HCT116 (cell line): Measurements from ENCODE around the gene CLIC3. TPM values are rescaled to one million over a fixed set of nuclear protein-coding genes. Genes with fewer than 3 reads are reported as not detected.

Source experiments
- ATAC-seq: fragments of 200-7000 bp; cut with Tn5 transposase; 2 replicates; pipeline ENCODE4 v1.9.1; 2020; ENCODE audit warnings: mild to moderate bottlenecking, moderate library complexity
- BruUV-seq: library from RNA; stranded (reverse); fragments of 400-500 nt; replicated peaks from 2 replicates; lab custom pipeline; 2021; lab: Mats Ljungman, UMichigan
- CTCF ChIA-PET: fragments of 300-600 bp; sonication (Branson Sonifier 250); formaldehyde crosslinking; loops from one replicate; lab custom pipeline; 2021; ENCODE audit warnings: antibody characterized with exemption; lab: Charles Lee
- POLR2A ChIA-PET: fragments of 300-600, 350-600 bp; sonication (Branson Sonifier 250); formaldehyde crosslinking; loops from one replicate; lab custom pipeline; 2021; ENCODE audit warnings: antibody characterized with exemption; lab: Charles Lee
- RAD21 ChIA-PET, 2 experiments: fragments of 300-600 bp; sonication (Branson Sonifier 250); formaldehyde crosslinking; loops; one replicate each; lab custom pipeline; 2023; ENCODE audit warnings: low total read pairs in 2 of 2; ENCODE audit not compliant: uncharacterized antibody in 2 of 2, unreplicated experiment in 2 of 2, low non-redundant PET in 1 of 2; lab: Charles Lee
- DNase-seq: peaks from one replicate; pipeline ENCODE4 v3.0.0-alpha.2; 2010; ENCODE audit warnings: low read depth, low spot score
- H2AFZ ChIP-seq: fragments of 200-600 bp; shearing (Covaris generic), sonication (generic); 2 replicates; pipeline ENCODE4 v1.6.1; 2017; ENCODE audit warnings: low read depth, mixed run types, mixed read lengths, antibody characterized with exemption, low read length; ENCODE audit not compliant: poor library complexity, severe bottlenecking
- H3K27ac ChIP-seq: 2 replicates; pipeline ENCODE4 v1.5.1; 2012; ENCODE audit warnings: low read depth, low read length
- H3K27me3 ChIP-seq: fragments of 200-600 bp; sonication (generic); 2 replicates; pipeline ENCODE4 v1.6.1; 2016; ENCODE audit warnings: mixed run types, low read length, mixed read lengths; ENCODE audit not compliant: insufficient read depth
- H3K36me3 ChIP-seq, 2 experiments: fragments of 200-500 bp in 1 of 2; fragments of 200-600 bp in 1 of 2; sonication (Bioruptor generic) in 1 of 2; sonication (generic) in 1 of 2; 2 replicates each; pipeline versions ENCODE4 v1.5.1 to v1.6.1; 2014 to 2016; ENCODE audit warnings: low read length in 2 of 2, inconsistent platforms in 1 of 2, mixed read lengths in 1 of 2, mixed run types in 1 of 2; ENCODE audit not compliant: insufficient read depth in 2 of 2, control insufficient read depth in 1 of 2
- H3K4me1 ChIP-seq, 2 experiments: fragments of 200-600 bp in 1 of 2; sonication (generic) in 1 of 2; 2 replicates each; pipeline versions ENCODE4 v1.5.1 to v1.6.1; 2012 to 2017; ENCODE audit warnings: low read length in 2 of 2, inconsistent platforms in 1 of 2, mild to moderate bottlenecking in 1 of 2, mixed read lengths in 1 of 2, mixed run types in 1 of 2, moderate library complexity in 1 of 2; ENCODE audit not compliant: insufficient read depth in 2 of 2, control insufficient read depth in 1 of 2
- H3K4me2 ChIP-seq: fragments of 200-600 bp; sonication (generic); 2 replicates; pipeline ENCODE4 v1.6.1; 2017; ENCODE audit warnings: mixed run types, low read length, mixed read lengths
- H3K4me3 ChIP-seq, 2 experiments: fragments of 200-600 bp in 1 of 2; sonication (generic) in 1 of 2; replicated peaks in 1 of 2; 2 replicates each; pipeline ENCODE4 v1.5.1; 2011 to 2016; ENCODE audit warnings: low read length in 2 of 2, control low read depth in 1 of 2, low read depth in 1 of 2, mild to moderate bottlenecking in 1 of 2, mixed read lengths in 1 of 2, mixed run types in 1 of 2
- H3K79me2 ChIP-seq: fragments of 200-600 bp; sonication (generic); 2 replicates; pipeline ENCODE4 v1.6.1; 2017; ENCODE audit warnings: mild to moderate bottlenecking, mixed run types, low read length, moderate library complexity, mixed read lengths; ENCODE audit not compliant: insufficient read depth
- H3K9ac ChIP-seq: fragments of 200-600 bp; sonication (generic); 2 replicates; pipeline ENCODE4 v1.6.1; 2016; ENCODE audit warnings: low read length, mixed read lengths
- H3K9me2 ChIP-seq: fragments of 200-600 bp; sonication (generic), shearing (Covaris generic); 2 replicates; pipeline ENCODE4 v1.6.1; 2017; ENCODE audit warnings: mixed run types, mild to moderate bottlenecking, moderate library complexity; ENCODE audit not compliant: insufficient read depth
- H3K9me3 ChIP-seq, 2 experiments: fragments of 200-500 bp in 1 of 2; fragments of 200-600 bp in 1 of 2; sonication (Bioruptor generic) in 1 of 2; sonication (generic) in 1 of 2; 2 replicates each; pipeline ENCODE4 v1.6.1; 2014 to 2017; ENCODE audit warnings: low read length in 2 of 2, mixed read lengths in 2 of 2, inconsistent platforms in 1 of 2, low read depth in 1 of 2, mild to moderate bottlenecking in 1 of 2, mixed run types in 1 of 2, moderate library complexity in 1 of 2; ENCODE audit not compliant: control insufficient read depth in 1 of 2, insufficient read depth in 1 of 2
- H4K20me1 ChIP-seq: fragments of 200-600 bp; sonication (generic), shearing (Covaris generic); 2 replicates; pipeline ENCODE4 v1.6.1; 2017; ENCODE audit warnings: mixed run types, mild to moderate bottlenecking, moderate library complexity; ENCODE audit not compliant: insufficient read depth
- CEBPB ChIP-seq: IDR thresholded peaks from 2 replicates; pipeline ENCODE4 v1.6.1; 2012; ENCODE audit warnings: low read depth
- EGR1 ChIP-seq: IDR thresholded peaks from 2 replicates; pipeline ENCODE4 v1.6.1; 2012; ENCODE audit warnings: low read depth
- ELF1 ChIP-seq: IDR thresholded peaks from 2 replicates; pipeline ENCODE4 v1.6.1; 2012; ENCODE audit warnings: low read depth, borderline replicate concordance
- EZH2 ChIP-seq: fragments of 200-600 bp; sonication (generic); IDR thresholded peaks from 2 replicates; pipeline ENCODE4 v1.6.1; 2017; ENCODE audit warnings: antibody characterized with exemption, mixed run types
- JUND ChIP-seq: IDR thresholded peaks from 2 replicates; pipeline ENCODE4 v1.6.1; 2012
- POLR2A ChIP-seq: IDR thresholded peaks from 2 replicates; pipeline ENCODE4 v1.7.0; 2011; ENCODE audit warnings: borderline replicate concordance; ENCODE audit not compliant: insufficient read depth, insufficient read length; ENCODE audit errors: extremely low read depth
- SP1 ChIP-seq: IDR thresholded peaks from 2 replicates; pipeline ENCODE4 v1.6.1; 2012; ENCODE audit warnings: low read depth
- SRF ChIP-seq: IDR thresholded peaks from 2 replicates; pipeline ENCODE4 v1.6.1; 2012; ENCODE audit warnings: low read depth
- YY1 ChIP-seq: IDR thresholded peaks from 2 replicates; pipeline ENCODE4 v1.6.1; 2011; ENCODE audit warnings: low read length, low read depth, moderate library complexity, mild to moderate bottlenecking; ENCODE audit not compliant: insufficient replicate concordance; ENCODE audit errors: extremely low read depth
- intact Hi-C: fragments of 100-400 bp; cut with micrococcal nuclease; formaldehyde crosslinking; loops from 2 replicates; pipeline ENCODE4 v1.10.0; 2022
- total RNA-seq: library from RNA; stranded (reverse); gene quantifications from one replicate; pipeline ENCODE4 v1.2.1, GENCODE V29; 2021; ENCODE audit not compliant: unreplicated experiment
- TF ChIP-seq, protein P1 (sequence below), 3 experiments: fragments of 200-600 bp in 1 of 3; sonication (generic) in 1 of 3; IDR thresholded peaks in 2 of 3; conservative IDR thresholded peaks in 1 of 3; 2 replicates each; pipeline ENCODE4 v1.5.1; 2012 to 2017; ENCODE audit warnings: low read depth in 2 of 3, low read length in 2 of 3, antibody characterized with exemption in 1 of 3, borderline replicate concordance in 1 of 3, control low read depth in 1 of 3, mild to moderate bottlenecking in 1 of 3, mixed read lengths in 1 of 3, mixed run types in 1 of 3, moderate library complexity in 1 of 3; ENCODE audit not compliant: insufficient read depth in 1 of 3
- TF ChIP-seq, protein P2 (sequence below): IDR thresholded peaks from 2 replicates; pipeline ENCODE4 v1.6.1; 2012
- TF ChIP-seq, protein P3 (sequence below): IDR thresholded peaks from 2 replicates; pipeline ENCODE4 v1.6.1; 2011; ENCODE audit warnings: mild to moderate bottlenecking, low read length, moderate library complexity; ENCODE audit not compliant: insufficient replicate concordance; ENCODE audit errors: extremely low read depth

The CLIC3 gene
- total RNA-seq, 1 experiment from 2014 or later: 8.4 TPM

DNA sequence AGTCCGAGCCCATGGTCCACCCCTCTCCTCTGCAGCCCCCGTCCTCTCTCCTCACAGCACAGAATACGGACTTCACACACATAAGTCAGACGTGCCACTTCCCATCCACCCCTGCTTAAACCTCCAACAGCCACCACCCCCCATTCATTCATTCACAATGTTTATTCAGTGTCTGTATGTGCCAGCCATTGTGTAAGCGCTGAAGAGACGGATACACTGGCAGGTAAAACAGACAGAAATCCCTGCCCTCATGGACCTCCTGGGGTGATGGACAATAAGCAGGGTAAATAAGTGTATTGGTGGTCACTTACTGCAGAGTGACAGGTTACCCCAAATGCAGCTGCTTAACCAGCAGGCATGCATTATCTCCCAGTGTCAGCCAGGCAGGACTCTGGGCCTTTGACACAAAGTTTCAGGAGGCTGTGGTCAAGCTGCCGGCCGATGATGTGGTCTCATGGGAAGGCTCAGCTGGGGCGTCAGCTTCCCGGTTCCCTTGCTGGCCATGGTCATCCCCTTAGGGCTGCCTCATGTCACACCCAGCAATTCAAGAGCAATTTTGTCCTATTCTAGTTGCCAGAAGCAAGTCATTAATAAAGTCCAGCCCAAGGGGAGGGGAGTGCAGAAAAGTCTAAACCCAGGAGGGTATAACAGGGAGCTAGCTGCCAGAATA lies 6.0 kb downstream of the CLIC3 start:
- no peak overlapping the region for H3K4me2 ChIP-seq
- ChIA-PET RAD21 (no interaction called here), POLR2A (no interaction called here)

More for the DNA sequence above, 6.0 kb downstream of the CLIC3 start:
- CTCF ChIA-PET: interaction anchor here (0.5 kb wide), 1 partner anchor 12 kb away, joined by 3 read pairs; no protein-coding TSS in a partner anchor
- ATAC-seq: no peak
- peaks cover 0 to 12% of the 10 kb centered on the region in 2 experiments; a peak in 2 of 4 replicates for H3K36me3 ChIP-seq
- no peak overlapping the region for H2AFZ ChIP-seq
- H3K79me2 ChIP-seq: peaks cover 20% of the 10 kb centered on the region
- H3K9me2 ChIP-seq: no peaks in the 10 kb centered on the region
- H3K27ac ChIP-seq: peak overlapping the region; percentile 80; the same call in 1 of the 2 replicates
- H3K9me3 ChIP-seq: no peaks in the 10 kb centered on the region; a peak in 1 of 4 replicates
- H3K9ac ChIP-seq: no peak overlapping the region
- TF ChIP-seq ELF1 (no peak), JUND (no peak), SRF (no peak), POLR2A (no peak), SP1 (no peak), CEBPB (no peak), YY1 (no peak), EGR1 (no peak), EZH2 (no peak)
- TF ChIP-seq, protein P1, sequence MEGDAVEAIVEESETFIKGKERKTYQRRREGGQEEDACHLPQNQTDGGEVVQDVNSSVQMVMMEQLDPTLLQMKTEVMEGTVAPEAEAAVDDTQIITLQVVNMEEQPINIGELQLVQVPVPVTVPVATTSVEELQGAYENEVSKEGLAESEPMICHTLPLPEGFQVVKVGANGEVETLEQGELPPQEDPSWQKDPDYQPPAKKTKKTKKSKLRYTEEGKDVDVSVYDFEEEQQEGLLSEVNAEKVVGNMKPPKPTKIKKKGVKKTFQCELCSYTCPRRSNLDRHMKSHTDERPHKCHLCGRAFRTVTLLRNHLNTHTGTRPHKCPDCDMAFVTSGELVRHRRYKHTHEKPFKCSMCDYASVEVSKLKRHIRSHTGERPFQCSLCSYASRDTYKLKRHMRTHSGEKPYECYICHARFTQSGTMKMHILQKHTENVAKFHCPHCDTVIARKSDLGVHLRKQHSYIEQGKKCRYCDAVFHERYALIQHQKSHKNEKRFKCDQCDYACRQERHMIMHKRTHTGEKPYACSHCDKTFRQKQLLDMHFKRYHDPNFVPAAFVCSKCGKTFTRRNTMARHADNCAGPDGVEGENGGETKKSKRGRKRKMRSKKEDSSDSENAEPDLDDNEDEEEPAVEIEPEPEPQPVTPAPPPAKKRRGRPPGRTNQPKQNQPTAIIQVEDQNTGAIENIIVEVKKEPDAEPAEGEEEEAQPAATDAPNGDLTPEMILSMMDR (IDR thresholded peaks at IDR 0.05 in 2 of 3, conservative IDR thresholded peaks at IDR 0.05 in 1 of 3; ENCODE audit: borderline replicate concordance in 1 of 3, insufficient read depth in 1 of 3, low read depth in 2 of 3, low read length in 2 of 3): no peak
- TF ChIP-seq, protein P2, sequence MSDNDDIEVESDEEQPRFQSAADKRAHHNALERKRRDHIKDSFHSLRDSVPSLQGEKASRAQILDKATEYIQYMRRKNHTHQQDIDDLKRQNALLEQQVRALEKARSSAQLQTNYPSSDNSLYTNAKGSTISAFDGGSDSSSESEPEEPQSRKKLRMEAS: no peak
- TF ChIP-seq, protein P3, sequence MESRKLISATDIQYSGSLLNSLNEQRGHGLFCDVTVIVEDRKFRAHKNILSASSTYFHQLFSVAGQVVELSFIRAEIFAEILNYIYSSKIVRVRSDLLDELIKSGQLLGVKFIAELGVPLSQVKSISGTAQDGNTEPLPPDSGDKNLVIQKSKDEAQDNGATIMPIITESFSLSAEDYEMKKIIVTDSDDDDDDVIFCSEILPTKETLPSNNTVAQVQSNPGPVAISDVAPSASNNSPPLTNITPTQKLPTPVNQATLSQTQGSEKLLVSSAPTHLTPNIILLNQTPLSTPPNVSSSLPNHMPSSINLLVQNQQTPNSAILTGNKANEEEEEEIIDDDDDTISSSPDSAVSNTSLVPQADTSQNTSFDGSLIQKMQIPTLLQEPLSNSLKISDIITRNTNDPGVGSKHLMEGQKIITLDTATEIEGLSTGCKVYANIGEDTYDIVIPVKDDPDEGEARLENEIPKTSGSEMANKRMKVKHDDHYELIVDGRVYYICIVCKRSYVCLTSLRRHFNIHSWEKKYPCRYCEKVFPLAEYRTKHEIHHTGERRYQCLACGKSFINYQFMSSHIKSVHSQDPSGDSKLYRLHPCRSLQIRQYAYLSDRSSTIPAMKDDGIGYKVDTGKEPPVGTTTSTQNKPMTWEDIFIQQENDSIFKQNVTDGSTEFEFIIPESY: no peak
- no peak for DNase-seq
- H3K4me3 ChIP-seq: no peak overlapping the region
- BruUV-seq: no TSS peak
- H3K27me3 ChIP-seq: no peaks in the 10 kb centered on the region
- H3K4me1 ChIP-seq: peaks cover 17 to 30% of the 10 kb centered on the region in 2 experiments; a peak in 3 of 4 replicates
- H4K20me1 ChIP-seq: no peaks in the 10 kb centered on the region
- intact Hi-C loops: no loop called here
